Measurements from ENCODE around the gene DYRK1A. TPM values are rescaled to one million over a fixed set of nuclear protein-coding genes. Genes with fewer than 3 reads are reported as not detected.

The DYRK1A gene
- total RNA-seq, 4 donors from 2014 or later = 71.5 to 116 (median 90.9) TPM

DNA sequence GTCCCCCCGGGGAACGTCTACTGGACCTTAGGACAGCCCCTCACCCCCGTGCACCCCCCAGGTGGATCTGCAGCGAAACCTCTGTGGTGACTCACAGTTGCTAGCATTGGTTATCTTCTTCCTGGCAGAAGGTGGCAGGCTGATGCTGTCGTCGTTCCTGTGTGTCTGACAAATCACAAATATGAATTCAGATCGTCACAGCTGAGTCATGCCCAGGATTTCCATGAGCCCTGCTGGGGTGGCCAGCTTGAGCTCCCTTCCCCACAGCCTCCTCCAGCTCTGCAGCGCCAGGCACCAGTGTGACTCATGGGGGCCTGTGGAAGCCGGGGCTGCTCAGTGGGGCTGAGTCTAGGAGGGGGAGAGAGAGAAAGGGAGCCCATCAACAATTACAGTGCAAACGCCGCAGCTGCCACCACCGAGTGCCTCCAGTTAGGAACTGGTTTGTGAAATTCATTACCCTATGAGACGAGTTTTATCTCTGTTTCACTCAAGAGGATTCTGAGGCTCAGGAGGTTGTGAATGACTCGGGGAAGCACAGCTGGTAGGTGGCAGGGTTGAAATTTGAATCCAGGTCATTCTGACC lies 197.9 kb downstream of the DYRK1A start:
- peak; percentile 73 for DNase-seq
- Histone ChIP-seq H3K4me3 (peak overlapping the region; percentile 36 to 92 (median 68)), H3K27me3 (no peaks in the 10 kb centered on the region), H3K36me3 (no peaks in the 10 kb centered on the region), H3K4me1 (peaks cover 5 to 22% (median 11%) of the 10 kb centered on the region in 4 donors), H3K9me3 (no peaks in the 10 kb centered on the region), H3K27ac (peak overlapping the region; percentile 91)
- in situ Hi-C loops (cut with MboI; ENCODE audit: low pct_ligation_motif_present in 1 of 4, low pct_unique_long_range_greater_than_20kb in 1 of 4, low sequenced_read_pairs in 3 of 4) = loop anchor here in 1 of 4 donors (25.0 kb wide), 1 partner anchor 577 kb away; no protein-coding TSS in a partner anchor
- TF ChIP-seq POLR2A (IDR thresholded peaks at IDR 0.05) = no peak
- TF ChIP-seq POLR2AphosphoS5 (IDR thresholded peaks at IDR 0.05) = peak in 1 of 3 donors; percentile 38
- intact Hi-C loops (cut with DNase I; ENCODE audit: low total_unique reads) = loop anchor here (10.0 kb wide), 2 partner anchors 200 to 300 kb away; partner anchors contain the start of genes DYRK1A and VPS26C
- 13 to 24% methylated on average over 4 to 14 of the region's 14 CpGs for WGBS, 2 donors (ENCODE audit: low coverage in 1 of 2)

DNA sequence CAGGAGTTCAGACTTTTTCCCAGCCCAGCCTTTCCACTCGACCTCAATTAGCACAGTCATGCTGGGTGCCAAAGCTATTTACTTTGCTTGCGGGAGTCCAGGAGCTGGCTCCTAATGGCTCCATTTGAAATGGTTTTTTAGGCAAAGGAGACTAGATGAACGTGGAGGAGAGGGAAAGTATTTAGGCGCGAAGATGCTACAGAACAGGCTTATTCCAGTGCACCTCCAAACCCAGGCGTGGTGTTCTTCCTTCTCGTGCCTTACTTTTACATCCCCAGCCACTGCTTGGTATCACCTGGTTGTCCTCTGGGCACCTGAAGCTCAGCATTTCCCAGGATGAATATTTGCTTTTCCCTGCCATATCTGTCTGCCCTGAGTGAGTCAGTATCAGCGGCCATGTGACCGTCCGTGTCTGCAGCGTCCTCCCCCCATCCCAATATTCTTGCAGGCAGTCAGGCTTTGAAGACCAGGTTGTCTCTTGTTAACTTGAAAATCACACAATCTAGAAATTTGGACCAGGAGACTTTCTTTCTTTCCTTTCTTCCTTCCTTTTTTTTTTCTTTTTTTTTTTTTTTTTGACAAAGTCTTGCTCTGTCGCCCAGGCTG lies 198.5 kb downstream of the DYRK1A start:
- no peaks in the 10 kb centered on the region for H3K9me3 ChIP-seq
- H3K4me1 ChIP-seq = peaks cover 5 to 22% (median 11%) of the 10 kb centered on the region in 4 donors
- H3K27ac ChIP-seq = peak overlapping the region; percentile 91
- TF ChIP-seq POLR2AphosphoS5 (IDR thresholded peaks at IDR 0.05) (no peak), POLR2A (IDR thresholded peaks at IDR 0.05) (no peak), EP300 (IDR thresholded peaks at IDR 0.05; ENCODE audit: low read depth) (no peak)
- TF ChIP-seq, protein P1, sequence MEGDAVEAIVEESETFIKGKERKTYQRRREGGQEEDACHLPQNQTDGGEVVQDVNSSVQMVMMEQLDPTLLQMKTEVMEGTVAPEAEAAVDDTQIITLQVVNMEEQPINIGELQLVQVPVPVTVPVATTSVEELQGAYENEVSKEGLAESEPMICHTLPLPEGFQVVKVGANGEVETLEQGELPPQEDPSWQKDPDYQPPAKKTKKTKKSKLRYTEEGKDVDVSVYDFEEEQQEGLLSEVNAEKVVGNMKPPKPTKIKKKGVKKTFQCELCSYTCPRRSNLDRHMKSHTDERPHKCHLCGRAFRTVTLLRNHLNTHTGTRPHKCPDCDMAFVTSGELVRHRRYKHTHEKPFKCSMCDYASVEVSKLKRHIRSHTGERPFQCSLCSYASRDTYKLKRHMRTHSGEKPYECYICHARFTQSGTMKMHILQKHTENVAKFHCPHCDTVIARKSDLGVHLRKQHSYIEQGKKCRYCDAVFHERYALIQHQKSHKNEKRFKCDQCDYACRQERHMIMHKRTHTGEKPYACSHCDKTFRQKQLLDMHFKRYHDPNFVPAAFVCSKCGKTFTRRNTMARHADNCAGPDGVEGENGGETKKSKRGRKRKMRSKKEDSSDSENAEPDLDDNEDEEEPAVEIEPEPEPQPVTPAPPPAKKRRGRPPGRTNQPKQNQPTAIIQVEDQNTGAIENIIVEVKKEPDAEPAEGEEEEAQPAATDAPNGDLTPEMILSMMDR (IDR thresholded peaks at IDR 0.05) = no peak
- H3K4me3 ChIP-seq = peak overlapping the region in 1 of 4 donors; percentile 92
- no peaks in the 10 kb centered on the region for H3K27me3 ChIP-seq
- no peaks in the 10 kb centered on the region for H3K36me3 ChIP-seq
- intact Hi-C loops (cut with DNase I; ENCODE audit: low total_unique reads) (loop anchor here (10.0 kb wide), 2 partner anchors 200 to 300 kb away; partner anchors contain the start of genes DYRK1A and VPS26C), in situ Hi-C loops (cut with MboI; ENCODE audit: low pct_ligation_motif_present in 1 of 4, low pct_unique_long_range_greater_than_20kb in 1 of 4, low sequenced_read_pairs in 3 of 4) (loop anchor here in 1 of 4 donors (25.0 kb wide), 1 partner anchor 578 kb away; no protein-coding TSS in a partner anchor)
- WGBS, 2 donors (ENCODE audit: low coverage in 1 of 2) = 72 to 80% methylated on average over 7 to 12 of the region's 12 CpGs
- no peak for DNase-seq

DNA sequence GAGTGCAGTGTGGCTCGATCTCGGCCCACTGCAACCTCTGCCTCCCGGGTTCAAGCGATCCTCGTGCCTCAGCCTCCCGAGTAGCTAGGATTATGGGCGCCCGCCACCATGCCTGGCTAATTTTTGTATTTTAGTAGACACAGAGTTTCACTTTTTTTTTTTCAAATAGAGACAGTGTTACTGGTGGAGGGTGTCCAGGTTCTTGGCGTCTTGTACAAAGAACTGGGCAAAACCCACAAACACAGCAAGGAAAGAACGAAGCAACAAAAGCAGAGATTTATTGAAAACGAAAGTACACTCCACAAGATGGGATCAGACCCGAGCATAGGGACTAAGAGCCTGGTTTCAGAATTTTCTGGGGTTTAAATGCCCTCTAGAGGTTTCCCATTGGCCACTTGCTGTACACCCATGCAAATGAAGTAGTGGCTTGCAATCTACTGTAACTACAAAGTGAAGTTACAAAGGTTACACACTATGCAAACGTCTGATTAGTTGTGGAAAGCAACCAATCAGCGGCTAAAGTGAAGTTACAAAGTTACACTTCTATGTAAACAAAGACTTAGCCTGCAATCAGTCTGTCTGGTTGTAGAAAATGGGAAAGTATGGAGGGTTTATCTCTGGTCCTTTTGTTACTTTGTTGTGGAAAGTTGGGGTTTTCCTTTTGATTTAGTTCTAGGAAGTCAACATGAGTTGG lies 199.1 kb downstream of the DYRK1A start:
- no peak for DNase-seq
- Histone ChIP-seq H3K4me1 (peaks cover 5 to 22% (median 11%) of the 10 kb centered on the region in 4 donors), H3K27ac (no peak overlapping the region), H3K36me3 (no peaks in the 10 kb centered on the region), H3K27me3 (no peaks in the 10 kb centered on the region), H3K4me3 (no peak overlapping the region), H3K9me3 (no peaks in the 10 kb centered on the region)
- no peak for TF ChIP-seq POLR2A (IDR thresholded peaks at IDR 0.05)
- WGBS, 2 donors (ENCODE audit: low coverage in 1 of 2) = 52 to 70% methylated on average over 5 to 14 of the region's 14 CpGs
- in situ Hi-C loops (cut with MboI; ENCODE audit: low pct_ligation_motif_present in 1 of 4, low pct_unique_long_range_greater_than_20kb in 1 of 4, low sequenced_read_pairs in 3 of 4) = loop anchor here in 1 of 4 donors (25.0 kb wide), 1 partner anchor 578 kb away; no protein-coding TSS in a partner anchor
- intact Hi-C loops (cut with DNase I; ENCODE audit: low total_unique reads) = loop anchor here (10.0 kb wide), 2 partner anchors 201 to 301 kb away; partner anchors contain the start of genes DYRK1A and VPS26C

DNA sequence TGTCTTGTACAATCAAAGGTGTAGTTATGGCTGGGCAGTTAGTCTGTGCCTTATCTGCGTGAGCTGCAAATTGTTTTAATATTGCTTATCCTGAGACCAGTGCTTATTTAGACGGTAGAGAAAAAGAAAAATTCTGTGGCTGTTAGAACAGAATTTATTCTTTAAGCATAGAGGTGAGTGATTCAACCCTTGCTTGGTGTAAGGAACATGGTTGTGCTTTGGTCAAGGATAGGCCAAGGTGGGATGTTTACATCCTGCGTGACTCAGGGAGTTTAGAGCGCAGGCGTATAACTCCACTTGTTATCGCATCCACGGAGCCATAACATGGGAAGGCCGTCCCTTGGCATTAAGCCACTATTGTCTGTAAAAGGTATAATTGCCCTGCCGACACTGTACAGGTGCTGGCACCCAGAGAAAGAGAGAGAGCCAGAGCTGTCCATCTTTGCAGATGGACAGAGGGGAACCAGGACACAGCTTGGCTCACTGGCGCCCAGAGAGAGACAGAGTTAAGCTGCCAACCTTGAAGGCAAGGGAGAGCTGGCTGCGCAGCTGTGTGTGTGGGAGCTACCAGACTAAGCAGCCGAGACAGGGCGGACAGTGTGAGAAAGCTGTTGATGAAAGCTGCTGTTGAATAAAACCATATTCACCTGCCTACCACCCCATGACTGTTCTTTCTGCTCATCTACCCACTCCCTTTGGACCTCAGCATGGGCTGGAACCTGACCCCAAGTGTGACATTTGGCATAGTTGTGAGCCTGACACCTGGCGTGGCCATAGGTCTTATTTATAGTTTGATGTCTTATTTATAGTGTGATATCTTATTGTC lies 200.4 kb downstream of the DYRK1A start:
- H3K27ac ChIP-seq = no peak overlapping the region
- no peaks in the 10 kb centered on the region for H3K9me3 ChIP-seq
- no peak for DNase-seq
- no peaks in the 10 kb centered on the region for H3K27me3 ChIP-seq
- in situ Hi-C loops (cut with MboI; ENCODE audit: low pct_ligation_motif_present in 1 of 4, low pct_unique_long_range_greater_than_20kb in 1 of 4, low sequenced_read_pairs in 3 of 4) = loop anchor here in 1 of 4 donors (25.0 kb wide), 1 partner anchor 580 kb away; no protein-coding TSS in a partner anchor
- H3K4me1 ChIP-seq = peaks cover 5 to 22% (median 11%) of the 10 kb centered on the region in 4 donors
- WGBS, 2 donors (ENCODE audit: low coverage in 1 of 2) = 81 to 84% methylated on average over 5 to 14 of the region's 14 CpGs
- H3K36me3 ChIP-seq = no peaks in the 10 kb centered on the region
- intact Hi-C loops (cut with DNase I; ENCODE audit: low total_unique reads) = loop anchor here (10.0 kb wide), 2 partner anchors 202 to 302 kb away; partner anchors contain the start of genes DYRK1A and VPS26C
- no peak overlapping the region for H3K4me3 ChIP-seq
- TF ChIP-seq POLR2A (IDR thresholded peaks at IDR 0.05) (no peak), EP300 (IDR thresholded peaks at IDR 0.05; ENCODE audit: low read depth) (no peak), POLR2AphosphoS5 (IDR thresholded peaks at IDR 0.05) (no peak)
- TF ChIP-seq, protein P1 (IDR thresholded peaks at IDR 0.05) = no peak

Measured in transverse colon (tissue), 4 donors.